Panc1 (cell line): ENCODE results near the gene HHLA2. TPM values are rescaled to one million over a fixed set of nuclear protein-coding genes. Genes with fewer than 3 reads are reported as not detected.

ENCODE experiments used
- ATAC-seq: fragments of 200-7000 bp; cut with Tn5 transposase; 2 replicates; pipeline ENCODE4 v1.9.1; 2020; ENCODE audit warnings: mild to moderate bottlenecking, moderate library complexity
- BruUV-seq: library from RNA; stranded (reverse); fragments of 400-500 nt; replicated peaks from 2 replicates; lab custom pipeline; 2021; lab: Mats Ljungman, UMichigan
- CTCF ChIA-PET: fragments of 300-600 bp; sonication (Branson Sonifier 250); formaldehyde crosslinking; loops from one replicate; lab custom pipeline; 2022; ENCODE audit warnings: antibody characterized with exemption; lab: Charles Lee
- POLR2A ChIA-PET: fragments of 300-600 bp; sonication (Branson Sonifier 250); formaldehyde crosslinking; loops from one replicate; lab custom pipeline; 2022; ENCODE audit warnings: antibody characterized with exemption; lab: Charles Lee
- DNase-seq: peaks from one replicate; pipeline ENCODE4 v3.0.0-alpha.2; 2010; ENCODE audit warnings: low read depth, low spot score
- H3K27ac ChIP-seq: 2 replicates; pipeline ENCODE4 v1.5.1; 2011; ENCODE audit warnings: mild to moderate bottlenecking, low read length, inconsistent platforms
- H3K27me3 ChIP-seq: fragments of 200-500 bp; sonication (Bioruptor generic); 2 replicates; pipeline ENCODE4 v1.6.0; 2014; ENCODE audit warnings: low read length, inconsistent platforms; ENCODE audit not compliant: control insufficient read depth, insufficient read depth
- H3K36me3 ChIP-seq: fragments of 200-500 bp; sonication (Bioruptor generic); 2 replicates; pipeline ENCODE4 v1.5.1; 2014; ENCODE audit warnings: inconsistent platforms, mild to moderate bottlenecking, low read length, moderate library complexity; ENCODE audit not compliant: control insufficient read depth, insufficient read depth
- H3K4me1 ChIP-seq: 2 replicates; pipeline ENCODE4 v1.5.1; 2011; ENCODE audit warnings: inconsistent platforms, mild to moderate bottlenecking, low read length, moderate library complexity; ENCODE audit not compliant: control insufficient read depth, insufficient read depth
- H3K4me3 ChIP-seq, 2 experiments: 2 replicates each; pipeline ENCODE4 v1.5.1; 2011 to 2012; ENCODE audit warnings: low read depth in 2 of 2, low read length in 2 of 2, mild to moderate bottlenecking in 2 of 2, inconsistent platforms in 1 of 2, moderate library complexity in 1 of 2
- H3K9me3 ChIP-seq: fragments of 200-500 bp; sonication (Bioruptor generic); 2 replicates; pipeline ENCODE4 v1.5.1; 2014; ENCODE audit warnings: low read depth, mild to moderate bottlenecking, inconsistent platforms, low read length, moderate library complexity; ENCODE audit not compliant: control insufficient read depth, insufficient read depth
- CTCF ChIP-seq: fragments of 450-650 bp; IDR thresholded peaks from 2 replicates; pipeline ENCODE4 v1.5.1; 2017; ENCODE audit warnings: mild to moderate bottlenecking
- POLR2AphosphoS5 ChIP-seq: IDR thresholded peaks from 2 replicates; pipeline ENCODE4 v1.6.1; 2012; ENCODE audit warnings: mild to moderate bottlenecking, low read depth, low read length, moderate library complexity
- SIN3A ChIP-seq: IDR thresholded peaks from 2 replicates; pipeline ENCODE4 v1.6.1; 2012; ENCODE audit warnings: low read depth, mild to moderate bottlenecking, low read length, moderate library complexity, borderline replicate concordance; ENCODE audit not compliant: insufficient read depth
- TCF7L2 ChIP-seq: IDR thresholded peaks from 2 replicates; pipeline ENCODE4 v1.6.1; 2011; ENCODE audit warnings: mild to moderate bottlenecking, low read depth, low read length, inconsistent platforms
- in situ Hi-C: cut with HindIII; loops from 2 replicates; pipeline ENCODE4 v1.10.0; 2016; ENCODE audit warnings: low sequenced_read_pairs, low pct_unique_long_range_greater_than_20kb
- intact Hi-C: fragments of 100-400 bp; cut with micrococcal nuclease; formaldehyde crosslinking; loops from one replicate; pipeline ENCODE4 v1.10.0; 2022; ENCODE audit not compliant: unreplicated experiment
- total RNA-seq: library from RNA; stranded (reverse); gene quantifications from one replicate; pipeline ENCODE4 v1.2.1, GENCODE V29; 2021; ENCODE audit not compliant: unreplicated experiment
- TF ChIP-seq, protein P1 (sequence below), 2 experiments: IDR thresholded peaks; 2 replicates each; pipeline ENCODE4 v1.6.1; 2011 to 2012; ENCODE audit warnings: low read depth in 2 of 2, control low read depth in 1 of 2, low read length in 1 of 2, mild to moderate bottlenecking in 1 of 2, moderate library complexity in 1 of 2; ENCODE audit not compliant: insufficient read depth in 1 of 2

HHLA2 gene
- total RNA-seq, 1 experiment from 2014 or later, result not detected

DNA sequence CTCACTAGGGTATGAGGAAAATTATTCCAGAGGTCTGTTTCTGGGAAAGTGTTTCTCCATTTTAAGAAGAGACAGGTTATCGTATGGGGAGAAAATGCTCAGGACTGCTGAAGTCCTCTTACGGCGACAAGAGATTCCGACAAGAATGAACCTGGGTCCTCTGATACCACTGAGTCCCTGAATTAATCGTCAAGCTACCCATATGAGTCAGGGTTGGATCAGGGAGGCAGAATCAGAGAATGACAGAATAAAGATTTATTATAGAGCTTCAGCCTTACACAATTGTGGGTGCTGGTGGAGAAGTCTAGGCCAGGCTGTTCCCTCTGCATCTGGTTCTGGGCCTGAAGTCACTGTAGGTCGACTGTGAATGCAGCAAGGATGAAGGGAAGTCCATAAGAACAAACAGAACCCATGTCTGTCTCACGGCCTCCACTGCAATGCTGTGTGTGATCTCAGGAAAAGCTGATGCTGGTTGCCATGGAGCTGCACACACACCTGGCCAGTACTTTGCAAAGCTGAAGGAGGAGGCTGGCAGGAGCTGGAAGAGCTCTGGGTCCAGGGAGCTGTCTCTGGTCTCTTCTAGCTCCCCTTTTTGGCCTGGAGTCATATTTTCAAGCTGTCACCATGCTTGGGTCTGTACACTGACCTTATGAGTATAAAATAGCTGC lies 83.9 kb downstream of the HHLA2 start:
- no TSS peak for BruUV-seq
- in situ Hi-C loops (no loop called here), intact Hi-C loops (no loop called here)
- no peaks in the 10 kb centered on the region for H3K9me3 ChIP-seq
- CTCF ChIA-PET, result no interaction called here
- H3K4me1 ChIP-seq, result no peaks in the 10 kb centered on the region
- no peak for TF ChIP-seq CTCF
- no peak overlapping the region for H3K27ac ChIP-seq
- POLR2A ChIA-PET, result interaction anchor here (0.6 kb wide), 1 partner anchor 9 kb away, joined by 3 read pairs; no protein-coding TSS in a partner anchor
- no peak overlapping the region for H3K4me3 ChIP-seq
- no peak for DNase-seq
- no peaks in the 10 kb centered on the region for H3K36me3 ChIP-seq
- ATAC-seq, result no peak
- H3K27me3 ChIP-seq, result no peaks in the 10 kb centered on the region

DNA sequence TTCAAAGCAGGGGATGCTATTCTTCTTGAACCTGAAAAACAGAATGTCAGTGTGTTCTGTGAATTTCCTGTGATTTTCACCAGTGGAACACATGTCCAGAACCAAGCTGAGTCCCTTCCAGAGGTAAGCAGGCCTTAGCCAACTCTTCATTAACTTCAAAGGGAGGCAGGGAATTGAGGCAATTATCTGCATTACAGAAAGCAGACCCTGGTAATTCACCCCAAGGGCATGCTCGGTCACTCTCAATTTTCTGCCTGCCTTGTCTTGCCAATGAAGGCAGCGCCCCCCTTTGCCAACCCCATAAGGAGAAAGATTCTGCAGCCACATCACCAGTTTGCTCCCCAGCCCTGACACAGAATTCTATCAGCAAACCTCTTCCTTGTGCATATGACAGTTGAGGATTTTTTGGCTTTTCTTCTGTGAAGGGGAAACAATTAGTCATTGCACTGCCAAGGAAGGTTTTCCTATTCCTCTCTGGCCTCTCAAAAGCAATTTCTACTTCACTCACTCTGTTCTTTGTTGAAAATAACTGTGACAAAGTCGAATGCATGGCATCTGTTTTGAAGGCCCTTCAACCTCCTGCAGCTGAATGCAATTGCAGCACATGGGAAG lies 85.3 kb downstream of the HHLA2 start:
- H3K4me3 ChIP-seq, result no peak overlapping the region
- no peaks in the 10 kb centered on the region for H3K27me3 ChIP-seq
- no peak for ATAC-seq
- no TSS peak for BruUV-seq
- POLR2A ChIA-PET, result no interaction called here
- TF ChIP-seq SIN3A, result no peak
- TF ChIP-seq, protein P1, sequence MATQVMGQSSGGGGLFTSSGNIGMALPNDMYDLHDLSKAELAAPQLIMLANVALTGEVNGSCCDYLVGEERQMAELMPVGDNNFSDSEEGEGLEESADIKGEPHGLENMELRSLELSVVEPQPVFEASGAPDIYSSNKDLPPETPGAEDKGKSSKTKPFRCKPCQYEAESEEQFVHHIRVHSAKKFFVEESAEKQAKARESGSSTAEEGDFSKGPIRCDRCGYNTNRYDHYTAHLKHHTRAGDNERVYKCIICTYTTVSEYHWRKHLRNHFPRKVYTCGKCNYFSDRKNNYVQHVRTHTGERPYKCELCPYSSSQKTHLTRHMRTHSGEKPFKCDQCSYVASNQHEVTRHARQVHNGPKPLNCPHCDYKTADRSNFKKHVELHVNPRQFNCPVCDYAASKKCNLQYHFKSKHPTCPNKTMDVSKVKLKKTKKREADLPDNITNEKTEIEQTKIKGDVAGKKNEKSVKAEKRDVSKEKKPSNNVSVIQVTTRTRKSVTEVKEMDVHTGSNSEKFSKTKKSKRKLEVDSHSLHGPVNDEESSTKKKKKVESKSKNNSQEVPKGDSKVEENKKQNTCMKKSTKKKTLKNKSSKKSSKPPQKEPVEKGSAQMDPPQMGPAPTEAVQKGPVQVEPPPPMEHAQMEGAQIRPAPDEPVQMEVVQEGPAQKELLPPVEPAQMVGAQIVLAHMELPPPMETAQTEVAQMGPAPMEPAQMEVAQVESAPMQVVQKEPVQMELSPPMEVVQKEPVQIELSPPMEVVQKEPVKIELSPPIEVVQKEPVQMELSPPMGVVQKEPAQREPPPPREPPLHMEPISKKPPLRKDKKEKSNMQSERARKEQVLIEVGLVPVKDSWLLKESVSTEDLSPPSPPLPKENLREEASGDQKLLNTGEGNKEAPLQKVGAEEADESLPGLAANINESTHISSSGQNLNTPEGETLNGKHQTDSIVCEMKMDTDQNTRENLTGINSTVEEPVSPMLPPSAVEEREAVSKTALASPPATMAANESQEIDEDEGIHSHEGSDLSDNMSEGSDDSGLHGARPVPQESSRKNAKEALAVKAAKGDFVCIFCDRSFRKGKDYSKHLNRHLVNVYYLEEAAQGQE (IDR thresholded peaks at IDR 0.05; ENCODE audit: insufficient read depth in 1 of 2, low read depth in 2 of 2, low read length in 1 of 2), result no peak
- no peak for TF ChIP-seq TCF7L2
- no peak for TF ChIP-seq POLR2AphosphoS5
- TF ChIP-seq CTCF, result no peak
- no peaks in the 10 kb centered on the region for H3K9me3 ChIP-seq
- no peak for DNase-seq
- in situ Hi-C loops (no loop called here), intact Hi-C loops (no loop called here)
- no peak overlapping the region for H3K27ac ChIP-seq
- H3K4me1 ChIP-seq, result no peaks in the 10 kb centered on the region
- CTCF ChIA-PET, result no interaction called here
- H3K36me3 ChIP-seq, result no peaks in the 10 kb centered on the region
